Measurements from ENCODE around the gene CTXN2. TPM values are rescaled to one million over a fixed set of nuclear protein-coding genes. Genes with fewer than 3 reads are reported as not detected.

Gene CTXN2
- total and polyA plus RNA-seq, 2 donors (not counting 1 experiment from before 2014, with no cell fraction given) = 0.10 TPM; not detected in 1

GRCh38 chr15:48202068-48202467 is 10.6 kb downstream of the CTXN2 start:
- Histone ChIP-seq H3K4me3 (ENCODE audit: control extremely low read depth in 1 of 5, extremely low read depth in 1 of 5, insufficient read depth in 1 of 5, low read depth in 2 of 5, low read length in 4 of 5) (no peak overlapping the region), H4K20me1 (ENCODE audit: control insufficient read depth, insufficient read depth, low read length, poor library complexity, severe bottlenecking) (no peaks in the 10 kb centered on the region), H3K9ac (ENCODE audit: low read length) (no peak overlapping the region), H3K4me2 (replicated peaks; ENCODE audit: low read depth, low read length, poor library complexity, severe bottlenecking) (no peak overlapping the region), H3K27ac (ENCODE audit: low read length in 2 of 2) (no peak overlapping the region), H3K79me2 (ENCODE audit: control insufficient read depth, insufficient read depth, low read length) (no peaks in the 10 kb centered on the region), H2AFZ (ENCODE audit: insufficient read depth, low read depth, low read length, poor library complexity, severe bottlenecking) (no peak overlapping the region), H3K4me1 (ENCODE audit: control insufficient read depth in 2 of 2, insufficient read depth in 2 of 2, low read length in 2 of 2) (no peaks in the 10 kb centered on the region), H3K27me3 (replicated peaks in 1 of 4; ENCODE audit: control extremely low read depth in 1 of 4, control insufficient read depth in 3 of 4, insufficient read depth in 4 of 4, low read length in 3 of 4) (peaks cover 0 to 8% (median 0%) of the 10 kb centered on the region in 4 experiments), H3K36me3 (replicated peaks in 1 of 2; ENCODE audit: control extremely low read depth in 1 of 2, control insufficient read depth in 1 of 2, extremely low read depth in 1 of 2, insufficient read depth in 2 of 2, low read length in 1 of 2) (no peaks in the 10 kb centered on the region), H3K9me3 (ENCODE audit: control extremely low read depth in 1 of 3, control insufficient read depth in 2 of 3, insufficient read depth in 1 of 3, low read length in 2 of 3) (no peaks in the 10 kb centered on the region)
- intact Hi-C loops (cut with micrococcal nuclease) = no loop called here
- no CpG with 5 or more reads among the region's 1 CpG for WGBS (ENCODE audit: insufficient coverage)
- no peak overlapping the region for H3K4me3 Mint-ChIP-seq
- ATAC-seq (ENCODE audit: low read depth) = no peak
- H3K27me3 Mint-ChIP-seq = peaks cover 37% of the 10 kb centered on the region
- H3K9me3 Mint-ChIP-seq (ENCODE audit: insufficient read depth) = no peaks in the 10 kb centered on the region
- TF ChIP-seq, protein P1, sequence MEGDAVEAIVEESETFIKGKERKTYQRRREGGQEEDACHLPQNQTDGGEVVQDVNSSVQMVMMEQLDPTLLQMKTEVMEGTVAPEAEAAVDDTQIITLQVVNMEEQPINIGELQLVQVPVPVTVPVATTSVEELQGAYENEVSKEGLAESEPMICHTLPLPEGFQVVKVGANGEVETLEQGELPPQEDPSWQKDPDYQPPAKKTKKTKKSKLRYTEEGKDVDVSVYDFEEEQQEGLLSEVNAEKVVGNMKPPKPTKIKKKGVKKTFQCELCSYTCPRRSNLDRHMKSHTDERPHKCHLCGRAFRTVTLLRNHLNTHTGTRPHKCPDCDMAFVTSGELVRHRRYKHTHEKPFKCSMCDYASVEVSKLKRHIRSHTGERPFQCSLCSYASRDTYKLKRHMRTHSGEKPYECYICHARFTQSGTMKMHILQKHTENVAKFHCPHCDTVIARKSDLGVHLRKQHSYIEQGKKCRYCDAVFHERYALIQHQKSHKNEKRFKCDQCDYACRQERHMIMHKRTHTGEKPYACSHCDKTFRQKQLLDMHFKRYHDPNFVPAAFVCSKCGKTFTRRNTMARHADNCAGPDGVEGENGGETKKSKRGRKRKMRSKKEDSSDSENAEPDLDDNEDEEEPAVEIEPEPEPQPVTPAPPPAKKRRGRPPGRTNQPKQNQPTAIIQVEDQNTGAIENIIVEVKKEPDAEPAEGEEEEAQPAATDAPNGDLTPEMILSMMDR (IDR thresholded peaks at IDR 0.05) = no peak
- TF ChIP-seq EZH2 (IDR thresholded peaks at IDR 0.05; ENCODE audit: borderline replicate concordance, insufficient read depth, low read depth, low read length, poor library complexity, severe bottlenecking) = no peak
- no peak for DNase-seq
- H3K27ac Mint-ChIP-seq = no peak overlapping the region
- no peaks in the 10 kb centered on the region for H3K4me1 Mint-ChIP-seq
- POLR2A ChIA-PET = no interaction called here
- CTCF ChIA-PET = no interaction called here

DNA sequence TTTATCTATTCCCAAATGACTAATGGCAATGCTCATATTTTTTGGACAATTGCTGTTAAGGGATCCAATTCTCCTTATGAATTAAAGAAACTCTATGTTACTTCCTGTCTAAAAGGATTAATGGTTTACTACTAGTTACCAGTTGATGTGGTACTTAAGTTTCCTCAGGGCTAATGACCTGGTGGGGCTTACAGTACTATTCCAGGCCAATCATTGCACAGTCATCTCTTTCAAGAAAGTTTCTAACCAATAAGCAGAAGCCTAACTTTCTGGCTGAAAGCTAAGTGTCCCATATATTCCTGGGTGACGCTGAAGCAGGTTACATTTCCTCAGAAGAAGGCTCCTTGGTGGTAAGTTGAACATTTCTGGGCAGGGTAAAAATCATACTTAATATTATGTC is 14.5 kb downstream of the CTXN2 start, which contains the start of gene SLC12A1:
Gene SLC12A1 (plus strand): TSS at position 322 of the 400 bp plus-strand sequence. CDS start 1,418 bp downstream, outside the sequence.
- no peaks in the 10 kb centered on the region for H3K9me3 Mint-ChIP-seq (ENCODE audit: insufficient read depth)
- peaks cover 24% of the 10 kb centered on the region for H3K27me3 Mint-ChIP-seq
- ChIA-PET POLR2A (no interaction called here), CTCF (no interaction called here)
- no peak within 1 kb of the TSS for H3K9ac ChIP-seq (ENCODE audit: low read length)
- H3K4me1 Mint-ChIP-seq = no peaks in the 10 kb centered on the region
- no peak within 1 kb of the TSS for H3K4me2 ChIP-seq (replicated peaks; ENCODE audit: low read depth, low read length, poor library complexity, severe bottlenecking)
- no peak within 1 kb of the TSS for H3K4me3 Mint-ChIP-seq
- H3K27me3 ChIP-seq (replicated peaks in 1 of 4; ENCODE audit: control extremely low read depth in 1 of 4, control insufficient read depth in 3 of 4, insufficient read depth in 4 of 4, low read length in 3 of 4) = no peaks in the 10 kb centered on the region
- H3K27ac ChIP-seq (ENCODE audit: low read length in 2 of 2) = no peak within 1 kb of the TSS
- WGBS (ENCODE audit: insufficient coverage) = no CpG with 5 or more reads among the region's 1 CpG
- H3K9me3 ChIP-seq (ENCODE audit: control extremely low read depth in 1 of 3, control insufficient read depth in 2 of 3, insufficient read depth in 1 of 3, low read length in 2 of 3) = no peaks in the 10 kb centered on the region
- no peaks in the 10 kb centered on the region for H3K79me2 ChIP-seq (ENCODE audit: control insufficient read depth, insufficient read depth, low read length)
- no peak within 1 kb of the TSS for H3K4me3 ChIP-seq (ENCODE audit: control extremely low read depth in 1 of 5, extremely low read depth in 1 of 5, insufficient read depth in 1 of 5, low read depth in 2 of 5, low read length in 4 of 5)
- no peak within 1 kb of the TSS for H2AFZ ChIP-seq (ENCODE audit: insufficient read depth, low read depth, low read length, poor library complexity, severe bottlenecking)
- H4K20me1 ChIP-seq (ENCODE audit: control insufficient read depth, insufficient read depth, low read length, poor library complexity, severe bottlenecking) = no peaks in the 10 kb centered on the region
- no peaks in the 10 kb centered on the region for H3K36me3 ChIP-seq (replicated peaks in 1 of 2; ENCODE audit: control extremely low read depth in 1 of 2, control insufficient read depth in 1 of 2, extremely low read depth in 1 of 2, insufficient read depth in 2 of 2, low read length in 1 of 2)
- intact Hi-C loops (cut with micrococcal nuclease) = no loop called here
- DNase-seq (no peak), ATAC-seq (ENCODE audit: low read depth) (no peak)
- no peaks in the 10 kb centered on the region for H3K4me1 ChIP-seq (ENCODE audit: control insufficient read depth in 2 of 2, insufficient read depth in 2 of 2, low read length in 2 of 2)
- TF ChIP-seq, protein P1 (IDR thresholded peaks at IDR 0.05) = no peak
- H3K27ac Mint-ChIP-seq = no peak within 1 kb of the TSS
